Measurements from ENCODE around the gene MAGEF1.

DNA sequence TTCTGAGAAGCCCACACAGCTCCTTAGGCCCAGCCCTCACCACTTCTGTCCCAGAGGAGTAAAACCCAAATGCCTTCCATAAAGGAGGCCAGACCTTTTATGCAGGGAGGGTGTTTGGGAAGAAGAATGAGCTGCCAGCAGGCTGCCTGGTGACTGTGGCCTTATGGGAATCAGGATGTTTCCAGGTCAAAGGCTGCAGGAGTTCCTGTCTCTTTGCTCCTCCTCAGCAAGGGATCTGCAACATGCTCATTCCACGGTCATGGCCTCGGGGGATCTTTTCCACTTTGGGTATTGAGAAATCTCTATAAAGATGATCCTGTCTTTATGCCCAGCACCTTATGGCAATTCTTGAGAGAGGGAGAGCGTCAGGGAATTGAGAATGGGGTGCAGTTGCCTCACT, 25.2 kb upstream of the MAGEF1 start:
- TF ChIP-seq, protein P1, sequence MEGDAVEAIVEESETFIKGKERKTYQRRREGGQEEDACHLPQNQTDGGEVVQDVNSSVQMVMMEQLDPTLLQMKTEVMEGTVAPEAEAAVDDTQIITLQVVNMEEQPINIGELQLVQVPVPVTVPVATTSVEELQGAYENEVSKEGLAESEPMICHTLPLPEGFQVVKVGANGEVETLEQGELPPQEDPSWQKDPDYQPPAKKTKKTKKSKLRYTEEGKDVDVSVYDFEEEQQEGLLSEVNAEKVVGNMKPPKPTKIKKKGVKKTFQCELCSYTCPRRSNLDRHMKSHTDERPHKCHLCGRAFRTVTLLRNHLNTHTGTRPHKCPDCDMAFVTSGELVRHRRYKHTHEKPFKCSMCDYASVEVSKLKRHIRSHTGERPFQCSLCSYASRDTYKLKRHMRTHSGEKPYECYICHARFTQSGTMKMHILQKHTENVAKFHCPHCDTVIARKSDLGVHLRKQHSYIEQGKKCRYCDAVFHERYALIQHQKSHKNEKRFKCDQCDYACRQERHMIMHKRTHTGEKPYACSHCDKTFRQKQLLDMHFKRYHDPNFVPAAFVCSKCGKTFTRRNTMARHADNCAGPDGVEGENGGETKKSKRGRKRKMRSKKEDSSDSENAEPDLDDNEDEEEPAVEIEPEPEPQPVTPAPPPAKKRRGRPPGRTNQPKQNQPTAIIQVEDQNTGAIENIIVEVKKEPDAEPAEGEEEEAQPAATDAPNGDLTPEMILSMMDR (IDR thresholded peaks at IDR 0.05; ENCODE audit: insufficient read depth, low read length, poor library complexity, severe bottlenecking) = no peak
- no peak for TF ChIP-seq EZH2phosphoT487 (conservative IDR thresholded peaks at IDR 0.05; ENCODE audit: low read length)
